Lung microvascular endothelial cell (primary cell): ENCODE data around the gene HSPB6. TPM values are rescaled to one million over a fixed set of nuclear protein-coding genes. Genes with fewer than 3 reads are reported as not detected.
"Not testable (repeated sequence)": the region's sequence is repeated elsewhere in the genome, so short reads cannot be mapped to it uniquely, and the experiment has no call there.

Source experiments
- DNase-seq, 2 donors: peaks; one replicate each; pipeline versions ENCODE4 v3.0.0 to v3.0.0-alpha.2; 2010; ENCODE audit warnings: low read depth in 2 of 2
- total RNA-seq: library from RNA; depleted of rRNA; stranded (reverse); fragments of >200 nt; gene quantifications from 2 replicates; pipeline ENCODE4 v1.2.1, GENCODE V29; 2014

Gene HSPB6
- total RNA-seq, 1 donor from 2014 or later, result 0.20 TPM

GRCh38 chr19:35732540-35733179, 24.2 kb downstream of the HSPB6 start:
- no peak for DNase-seq

- no peak for DNase-seq
These were observed 24.9 kb downstream of the HSPB6 start for GRCh38 chr19:35731779-35732405.

DNA sequence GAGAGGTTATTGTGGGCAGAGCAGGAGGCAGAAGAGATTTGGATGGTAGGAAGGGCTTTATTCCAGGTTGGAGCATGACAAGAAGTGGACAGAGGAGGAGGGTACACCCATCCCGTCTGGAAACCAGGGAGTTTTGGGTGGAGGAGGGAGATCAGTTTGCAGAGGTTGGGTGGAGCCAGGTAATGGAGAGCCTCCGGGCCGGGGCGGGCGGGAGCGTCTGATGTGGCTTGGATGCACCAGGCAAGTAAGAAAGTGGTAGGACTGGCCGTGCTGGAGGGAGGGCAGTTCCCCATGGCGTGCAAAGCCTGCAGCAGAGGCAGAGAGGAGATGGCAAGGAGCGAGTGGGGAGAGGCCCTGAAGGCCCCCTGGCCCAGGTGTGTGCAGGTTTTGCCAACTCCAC, 25.5 kb downstream of the HSPB6 start:
- DNase-seq, result no peak

DNA sequence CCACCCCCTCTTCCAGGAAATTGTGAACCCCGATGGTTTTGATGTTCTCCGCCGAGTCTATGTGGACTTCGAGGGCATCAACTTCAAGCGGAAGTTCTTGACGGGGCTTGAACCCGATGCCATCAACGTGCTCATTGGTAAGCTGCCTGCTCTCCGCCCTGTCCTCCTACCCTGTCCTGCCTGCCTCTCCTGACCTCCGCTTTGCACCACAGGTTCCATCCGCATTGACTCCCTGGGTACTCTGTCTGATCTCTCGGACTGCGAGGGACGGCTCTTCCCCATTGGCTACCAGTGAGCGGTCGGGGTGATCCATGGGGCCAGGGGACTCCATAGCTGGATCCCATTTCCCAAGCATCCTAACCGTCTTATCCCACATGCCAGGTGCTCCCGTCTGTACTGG, 26.5 kb downstream of the HSPB6 start:
- DNase-seq, result no peak

DNA sequence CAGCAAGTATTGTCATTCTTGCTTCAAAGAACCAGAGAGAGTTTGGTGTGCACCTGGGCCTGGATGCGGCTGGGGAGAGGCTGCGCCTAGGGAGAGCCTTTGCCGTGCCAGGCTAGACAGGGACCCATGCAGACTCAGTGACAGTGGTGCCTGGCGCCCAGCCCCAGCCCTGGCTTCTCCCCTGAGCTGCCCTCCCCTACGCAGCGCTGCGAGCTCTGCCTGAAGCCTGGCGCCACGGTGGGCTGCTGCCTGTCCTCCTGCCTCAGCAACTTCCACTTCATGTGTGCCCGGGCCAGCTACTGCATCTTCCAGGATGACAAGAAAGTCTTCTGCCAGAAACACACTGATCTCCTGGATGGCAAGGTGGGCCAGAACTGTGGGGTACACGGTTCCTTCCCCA, 27.1 kb downstream of the HSPB6 start:
- DNase-seq, result no peak

GRCh38 chr19:35729021-35729420, 27.8 kb downstream of the HSPB6 start:
- DNase-seq, result no peak

GRCh38 chr19:35727956-35728706, 28.7 kb downstream of the HSPB6 start:
- DNase-seq, result no peak

GRCh38 chr19:35727053-35727955, 29.5 kb downstream of the HSPB6 start:
- no peak for DNase-seq

DNA sequence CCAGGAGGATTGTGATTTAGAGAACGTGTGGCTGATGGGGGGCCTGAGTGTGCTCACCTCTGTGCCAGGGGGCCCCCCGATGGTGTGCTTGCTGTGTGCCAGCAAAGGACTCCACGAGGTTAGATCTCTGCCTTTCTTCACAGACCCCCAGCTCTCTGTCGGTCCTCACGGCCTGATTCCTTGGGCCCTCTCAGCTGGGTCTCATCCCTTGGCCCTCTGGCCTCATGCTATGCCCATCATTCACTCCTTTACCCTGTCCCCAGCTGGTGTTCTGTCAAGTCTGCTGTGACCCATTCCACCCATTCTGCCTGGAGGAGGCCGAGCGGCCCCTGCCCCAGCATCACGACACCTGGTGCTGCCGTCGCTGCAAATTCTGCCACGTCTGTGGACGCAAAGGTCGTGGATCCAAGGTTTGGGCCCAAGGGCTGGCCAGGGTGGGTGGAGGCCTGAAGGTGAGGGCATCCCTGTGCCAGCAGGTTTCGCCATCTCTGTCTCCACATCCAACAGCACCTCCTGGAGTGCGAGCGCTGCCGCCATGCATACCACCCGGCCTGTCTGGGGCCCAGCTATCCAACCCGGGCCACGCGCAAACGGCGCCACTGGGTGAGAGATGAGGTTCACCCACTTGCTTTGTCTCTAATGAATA, 31.5 kb downstream of the HSPB6 start:
- no peak for DNase-seq

- DNase-seq, result no peak
These were observed 32.3 kb downstream of the HSPB6 start for GRCh38 chr19:35724560-35724959.

DNA sequence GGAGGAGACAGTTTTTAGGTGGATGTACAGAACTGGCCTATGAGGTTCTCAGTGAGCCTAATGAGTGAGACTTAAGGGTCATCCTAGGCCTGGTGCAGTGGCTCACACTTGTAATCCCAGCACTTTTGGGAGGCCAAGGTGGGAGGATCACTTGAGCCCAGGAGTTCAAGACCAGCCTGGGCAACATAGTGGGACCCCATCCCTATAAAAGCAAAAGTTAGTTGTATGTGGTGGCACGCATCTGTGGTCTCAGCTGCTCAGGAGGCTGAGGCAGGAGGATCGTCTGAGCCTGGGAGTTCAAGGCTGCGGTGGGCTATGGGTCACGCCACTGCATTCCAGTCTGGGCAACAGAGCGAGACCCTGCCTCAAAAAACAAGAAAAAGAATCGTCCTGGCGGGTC, 32.7 kb downstream of the HSPB6 start:
- DNase-seq, result not testable (repeated sequence)

DNA sequence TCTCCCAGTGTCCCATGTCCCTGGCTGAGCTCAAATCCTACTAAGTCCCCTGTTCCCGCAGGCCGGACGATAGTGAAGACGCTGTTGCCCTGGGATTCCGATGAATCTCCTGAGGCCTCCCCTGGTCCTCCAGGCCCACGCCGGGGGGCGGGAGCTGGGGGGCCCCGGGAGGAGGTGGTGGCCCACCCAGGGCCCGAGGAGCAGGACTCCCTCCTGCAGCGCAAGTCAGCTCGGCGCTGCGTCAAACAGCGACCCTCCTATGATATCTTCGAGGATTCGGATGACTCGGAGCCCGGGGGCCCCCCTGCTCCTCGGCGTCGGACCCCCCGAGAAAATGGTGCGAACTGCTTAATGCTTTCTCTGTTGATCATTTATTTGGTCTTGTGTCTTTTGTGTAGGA, 33.2 kb downstream of the HSPB6 start:
- DNase-seq, result no peak

- no peak for DNase-seq
These were observed 33.9 kb downstream of the HSPB6 start for GRCh38 chr19:35722897-35723296.

DNA sequence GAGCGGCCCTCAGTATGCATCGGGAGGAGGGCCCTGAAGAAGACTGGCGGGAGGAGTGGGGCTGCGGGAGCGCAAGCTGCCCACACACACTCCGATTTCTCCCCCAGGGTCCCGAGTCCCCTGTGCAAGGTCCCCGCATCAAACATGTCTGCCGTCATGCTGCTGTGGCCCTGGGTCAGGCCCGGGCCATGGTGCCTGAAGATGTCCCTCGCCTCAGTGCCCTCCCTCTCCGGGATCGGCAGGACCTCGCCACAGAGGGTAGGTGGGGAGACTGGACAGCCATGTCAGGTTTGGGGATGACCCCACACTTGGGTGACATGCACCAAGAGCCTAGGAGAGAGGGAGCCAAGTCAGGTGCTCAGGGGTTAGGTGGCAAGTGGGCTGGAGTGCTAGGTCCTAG, 34.4 kb downstream of the HSPB6 start:
- DNase-seq, result no peak

- no peak for DNase-seq
These were observed 35.5 kb downstream of the HSPB6 start for GRCh38 chr19:35721374-35721773.

DNA sequence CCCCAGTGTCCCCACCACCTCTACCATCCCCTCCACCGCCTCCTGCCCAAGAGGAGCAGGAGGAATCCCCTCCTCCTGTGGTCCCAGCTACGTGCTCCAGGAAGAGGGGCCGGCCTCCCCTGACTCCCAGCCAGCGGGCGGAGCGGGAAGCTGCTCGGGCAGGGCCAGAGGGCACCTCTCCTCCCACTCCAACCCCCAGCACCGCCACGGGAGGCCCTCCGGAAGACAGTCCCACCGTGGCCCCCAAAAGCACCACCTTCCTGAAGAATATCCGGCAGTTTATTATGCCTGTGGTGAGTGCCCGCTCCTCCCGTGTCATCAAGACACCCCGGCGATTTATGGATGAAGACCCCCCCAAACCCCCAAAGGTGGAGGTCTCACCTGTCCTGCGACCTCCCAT, 36.2 kb downstream of the HSPB6 start:
- DNase-seq, result no peak

DNA sequence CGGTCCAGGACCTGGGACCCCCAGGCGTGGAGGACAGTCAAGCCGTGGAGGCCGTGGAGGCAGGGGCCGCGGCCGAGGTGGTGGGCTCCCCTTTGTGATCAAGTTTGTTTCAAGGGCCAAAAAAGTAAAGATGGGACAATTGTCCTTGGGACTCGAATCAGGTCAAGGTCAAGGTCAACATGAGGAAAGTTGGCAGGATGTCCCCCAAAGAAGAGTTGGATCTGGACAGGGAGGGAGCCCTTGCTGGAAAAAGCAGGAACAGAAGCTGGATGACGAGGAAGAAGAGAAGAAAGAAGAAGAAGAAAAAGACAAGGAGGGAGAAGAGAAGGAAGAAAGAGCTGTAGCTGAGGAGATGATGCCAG, 36.7 kb downstream of the HSPB6 start:
- DNase-seq, result no peak

DNA sequence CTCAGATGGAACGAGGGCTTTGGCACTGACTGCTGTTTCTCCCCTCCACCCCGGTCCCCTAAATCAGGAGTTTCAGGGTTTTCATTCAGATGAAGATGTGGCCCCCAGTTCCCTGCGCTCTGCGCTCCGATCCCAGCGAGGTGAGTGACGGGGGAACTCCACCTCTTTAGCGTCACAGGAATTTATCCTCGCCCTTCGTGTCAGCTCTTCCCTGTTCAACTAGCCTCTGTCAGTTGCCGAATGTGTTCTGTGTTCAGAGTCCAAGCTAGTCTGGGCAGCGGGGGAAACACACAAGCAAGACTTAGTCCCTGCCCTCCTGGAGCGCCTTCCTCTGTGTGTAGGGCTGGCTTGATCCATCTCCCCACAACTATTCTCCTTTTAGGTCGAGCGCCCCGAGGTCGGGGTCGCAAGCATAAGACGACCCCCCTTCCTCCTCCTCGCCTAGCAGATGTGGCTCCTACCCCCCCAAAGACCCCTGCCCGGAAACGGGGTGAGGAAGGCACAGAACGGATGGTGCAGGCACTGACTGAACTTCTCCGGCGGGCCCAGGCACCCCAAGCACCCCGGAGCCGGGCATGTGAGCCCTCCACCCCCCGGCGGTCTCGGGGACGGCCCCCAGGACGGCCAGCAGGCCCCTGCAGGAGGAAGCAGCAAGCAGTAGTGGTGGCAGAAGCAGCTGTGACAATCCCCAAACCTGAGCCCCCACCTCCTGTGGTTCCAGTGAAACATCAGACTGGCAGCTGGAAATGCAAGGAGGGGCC, 37.2 kb downstream of the HSPB6 start:
- no peak for DNase-seq

- peak; percentile 29 to 34 for DNase-seq
These were observed 38.3 kb downstream of the HSPB6 start for GRCh38 chr19:35718345-35719041.
